Prostate gland (tissue), 2 donors: Measurements from ENCODE around the gene TMEM100.

Source experiments
- POLR2A ChIP-seq: fragments of 450-650 bp; IDR thresholded peaks from one replicate; pipeline ENCODE4 v1.6.1; 2016; ENCODE audit warnings: antibody characterized with exemption, mild to moderate bottlenecking
- POLR2AphosphoS5 ChIP-seq: sonication (generic); formaldehyde crosslinking; IDR thresholded peaks from one replicate; pipeline ENCODE4 v1.6.1; 2017; ENCODE audit warnings: antibody characterized with exemption
- TF ChIP-seq, protein P1 (sequence below), 4 experiments: fragments of 200-600 bp in 2 of 4; fragments of 450-650 bp in 2 of 4; sonication (generic) in 2 of 4; IDR thresholded peaks; 1 replicate in 3 of 4; 2 replicates in 1 of 4; pipeline ENCODE4 v1.5.1; 2016 to 2019; ENCODE audit warnings: antibody characterized with exemption in 4 of 4, mild to moderate bottlenecking in 2 of 4, moderate library complexity in 2 of 4

DNA sequence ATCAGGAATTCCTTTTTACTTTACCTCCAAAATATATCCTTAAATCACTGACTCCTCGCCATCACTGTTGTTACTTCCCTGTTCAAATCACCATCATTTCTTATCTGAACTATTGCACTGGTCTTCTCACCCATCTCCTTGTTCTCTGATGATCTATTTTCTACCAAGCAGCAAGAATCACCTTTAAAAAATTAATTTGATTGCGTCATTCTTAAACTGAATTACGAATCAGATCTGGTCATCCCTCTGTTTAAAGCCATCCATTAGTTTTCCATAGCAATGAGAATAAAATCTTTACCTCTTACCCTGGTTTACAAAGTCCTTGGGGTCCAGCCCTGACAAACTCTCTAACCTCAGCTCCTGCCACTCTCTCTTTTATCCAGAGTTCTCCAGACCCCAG is 42.8 kb upstream of the TMEM100 start:
- TF ChIP-seq, protein P1, sequence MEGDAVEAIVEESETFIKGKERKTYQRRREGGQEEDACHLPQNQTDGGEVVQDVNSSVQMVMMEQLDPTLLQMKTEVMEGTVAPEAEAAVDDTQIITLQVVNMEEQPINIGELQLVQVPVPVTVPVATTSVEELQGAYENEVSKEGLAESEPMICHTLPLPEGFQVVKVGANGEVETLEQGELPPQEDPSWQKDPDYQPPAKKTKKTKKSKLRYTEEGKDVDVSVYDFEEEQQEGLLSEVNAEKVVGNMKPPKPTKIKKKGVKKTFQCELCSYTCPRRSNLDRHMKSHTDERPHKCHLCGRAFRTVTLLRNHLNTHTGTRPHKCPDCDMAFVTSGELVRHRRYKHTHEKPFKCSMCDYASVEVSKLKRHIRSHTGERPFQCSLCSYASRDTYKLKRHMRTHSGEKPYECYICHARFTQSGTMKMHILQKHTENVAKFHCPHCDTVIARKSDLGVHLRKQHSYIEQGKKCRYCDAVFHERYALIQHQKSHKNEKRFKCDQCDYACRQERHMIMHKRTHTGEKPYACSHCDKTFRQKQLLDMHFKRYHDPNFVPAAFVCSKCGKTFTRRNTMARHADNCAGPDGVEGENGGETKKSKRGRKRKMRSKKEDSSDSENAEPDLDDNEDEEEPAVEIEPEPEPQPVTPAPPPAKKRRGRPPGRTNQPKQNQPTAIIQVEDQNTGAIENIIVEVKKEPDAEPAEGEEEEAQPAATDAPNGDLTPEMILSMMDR (IDR thresholded peaks at IDR 0.05), result no peak
- TF ChIP-seq POLR2AphosphoS5 (no peak), POLR2A (no peak)
